Astrocyte of the hippocampus (primary cell): Measurements from ENCODE around the gene ADAM12.
A peak's percentile ranks its signal among the peaks of the same experiment; 100 is the strongest.

Source experiments
- DNase-seq: peaks from one replicate; pipeline ENCODE4 v3.0.0; 2011; ENCODE audit warnings: low read depth, low spot score

The ADAM12 gene

GRCh38 chr10:126215746-126216631, 172.3 kb downstream of the ADAM12 start:
- no peak for DNase-seq

- DNase-seq, result no peak
Observed at GRCh38 chr10:126214679-126215078, 173.6 kb downstream of the ADAM12 start.

GRCh38 chr10:126214021-126214420, 174.3 kb downstream of the ADAM12 start:
- DNase-seq, result no peak

- DNase-seq, result no peak
Observed at GRCh38 chr10:126212738-126213137, 175.5 kb downstream of the ADAM12 start.

- DNase-seq, result no peak
Observed at GRCh38 chr10:126210051-126210651, 178.1 kb downstream of the ADAM12 start.

GRCh38 chr10:126209451-126209850, 178.8 kb downstream of the ADAM12 start:
- DNase-seq, result no peak

GRCh38 chr10:126208726-126209302, 179.5 kb downstream of the ADAM12 start:
- no peak for DNase-seq

- DNase-seq, result no peak
Observed at GRCh38 chr10:126207851-126208250, 180.4 kb downstream of the ADAM12 start.

GRCh38 chr10:126207313-126207771, 180.9 kb downstream of the ADAM12 start:
- no peak for DNase-seq

- DNase-seq, result no peak
Observed at GRCh38 chr10:126205486-126206205, 182.6 kb downstream of the ADAM12 start.

GRCh38 chr10:126204320-126204719, 184.0 kb downstream of the ADAM12 start:
- no peak for DNase-seq

- no peak for DNase-seq
Observed at GRCh38 chr10:126203746-126204145, 184.5 kb downstream of the ADAM12 start.

GRCh38 chr10:126201603-126202002, 186.7 kb downstream of the ADAM12 start:
- DNase-seq, result no peak

GRCh38 chr10:126199221-126199998, 188.9 kb downstream of the ADAM12 start:
- peak; percentile 95 for DNase-seq

GRCh38 chr10:126198681-126199080, 189.6 kb downstream of the ADAM12 start:
- no peak for DNase-seq

GRCh38 chr10:126197036-126197543, 191.2 kb downstream of the ADAM12 start:
- no peak for DNase-seq

- DNase-seq, result no peak
Observed at GRCh38 chr10:126196281-126196680, 192.0 kb downstream of the ADAM12 start.

GRCh38 chr10:126191192-126191591, 197.1 kb downstream of the ADAM12 start:
- DNase-seq, result no peak

GRCh38 chr10:126188679-126189200, 199.5 kb downstream of the ADAM12 start:
- DNase-seq, result no peak

GRCh38 chr10:126187399-126187798, 200.9 kb downstream of the ADAM12 start:
- no peak for DNase-seq

- DNase-seq, result no peak
Observed at GRCh38 chr10:126186766-126187165, 201.5 kb downstream of the ADAM12 start.
